ENCODE measurements around the gene XAB2.

GRCh38 chr19:7625763-7626372 lies 3.5 kb downstream of the XAB2 start:
- no peak for TF ChIP-seq POLR2A (IDR thresholded peaks at IDR 0.05)
- no peak for TF ChIP-seq CTCF (IDR thresholded peaks at IDR 0.05)
- no peak for TF ChIP-seq EP300 (IDR thresholded peaks at IDR 0.05; ENCODE audit: low read depth)
- no peak for TF ChIP-seq POLR2AphosphoS5 (IDR thresholded peaks at IDR 0.05)

Data from transverse colon (tissue), 4 donors.